HAP-1 (cell line): ENCODE measurements around the gene RNASEL.

Experiments
- DNase-seq, 2 experiments: peaks; one replicate each; pipeline ENCODE4 v3.0.0-alpha.2; 2016 to 2020; ENCODE audit warnings: low spot score in 2 of 2
- H3K27me3 ChIP-seq: fragments of 250-450 bp; sonication (Bioruptor Pico); 2 replicates; pipeline ENCODE4 v1.5.1; 2020; ENCODE audit warnings: low read depth, mild to moderate bottlenecking, moderate library complexity
- H3K36me3 ChIP-seq: fragments of 250-450 bp; sonication (Bioruptor Pico); replicated peaks from 2 replicates; pipeline ENCODE4 v1.5.1; 2020; ENCODE audit warnings: mild to moderate bottlenecking
- H3K4me1 ChIP-seq: fragments of 250-450 bp; sonication (Bioruptor Pico); 2 replicates; pipeline ENCODE4 v1.5.1; 2020; ENCODE audit warnings: mild to moderate bottlenecking
- H3K4me3 ChIP-seq: fragments of 250-450 bp; sonication (Bioruptor Pico); 2 replicates; pipeline ENCODE4 v1.5.1; 2020; ENCODE audit warnings: mild to moderate bottlenecking, moderate library complexity
- H3K9me3 ChIP-seq: fragments of 250-450 bp; sonication (Bioruptor Pico); 2 replicates; pipeline ENCODE4 v1.5.1; 2020; ENCODE audit warnings: mild to moderate bottlenecking, moderate library complexity
- in situ Hi-C: fragments of 300-500 bp; cut with MboI; formaldehyde crosslinking; loops from 3 replicates; pipeline ENCODE4 v1.14.3; 2020; ENCODE audit warnings: low sequenced_read_pairs, inconsistent platforms, mixed read lengths

RNASEL gene

DNA sequence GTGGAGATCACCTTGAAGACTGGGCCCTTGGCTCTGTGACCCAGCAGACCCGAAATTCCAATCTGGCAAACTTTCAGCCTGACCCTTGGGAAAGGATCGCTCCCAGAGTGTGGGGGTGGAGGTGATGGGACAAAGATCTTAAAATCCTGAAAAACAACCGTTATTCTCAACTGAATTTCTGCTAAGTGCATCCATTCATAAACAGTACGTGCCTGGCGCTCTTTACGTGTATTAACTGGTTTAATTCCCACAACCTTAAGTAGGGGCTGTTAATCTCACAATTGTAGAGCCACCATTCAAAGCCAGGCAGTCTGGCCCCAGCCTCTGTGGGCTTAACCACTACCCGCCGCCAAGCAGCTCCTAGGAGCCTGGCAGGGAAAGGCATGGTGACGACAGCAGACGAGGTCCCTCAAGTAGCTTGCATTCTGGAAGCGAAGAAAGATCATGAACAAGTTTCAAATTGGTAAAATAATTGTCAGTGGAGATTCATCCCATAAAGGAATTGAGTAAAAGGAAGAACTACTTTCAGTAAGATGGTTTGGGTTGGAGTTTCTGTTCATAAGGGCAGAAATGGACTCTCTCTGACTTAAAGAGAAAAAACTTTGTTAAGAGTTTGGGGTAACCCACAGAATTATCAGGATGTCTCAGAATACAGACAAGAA lies 26.5 kb upstream of the RNASEL start:
- peak; percentile 63 to 71 for DNase-seq
- in situ Hi-C loops: no loop called here
- H3K36me3 ChIP-seq: no peaks in the 10 kb centered on the region
- H3K4me1 ChIP-seq: peaks cover 38% of the 10 kb centered on the region
- H3K27me3 ChIP-seq: no peaks in the 10 kb centered on the region
- no peaks in the 10 kb centered on the region; the same call in 1 of the 2 replicates for H3K9me3 ChIP-seq
- peak overlapping the region; percentile 21 for H3K4me3 ChIP-seq

DNA sequence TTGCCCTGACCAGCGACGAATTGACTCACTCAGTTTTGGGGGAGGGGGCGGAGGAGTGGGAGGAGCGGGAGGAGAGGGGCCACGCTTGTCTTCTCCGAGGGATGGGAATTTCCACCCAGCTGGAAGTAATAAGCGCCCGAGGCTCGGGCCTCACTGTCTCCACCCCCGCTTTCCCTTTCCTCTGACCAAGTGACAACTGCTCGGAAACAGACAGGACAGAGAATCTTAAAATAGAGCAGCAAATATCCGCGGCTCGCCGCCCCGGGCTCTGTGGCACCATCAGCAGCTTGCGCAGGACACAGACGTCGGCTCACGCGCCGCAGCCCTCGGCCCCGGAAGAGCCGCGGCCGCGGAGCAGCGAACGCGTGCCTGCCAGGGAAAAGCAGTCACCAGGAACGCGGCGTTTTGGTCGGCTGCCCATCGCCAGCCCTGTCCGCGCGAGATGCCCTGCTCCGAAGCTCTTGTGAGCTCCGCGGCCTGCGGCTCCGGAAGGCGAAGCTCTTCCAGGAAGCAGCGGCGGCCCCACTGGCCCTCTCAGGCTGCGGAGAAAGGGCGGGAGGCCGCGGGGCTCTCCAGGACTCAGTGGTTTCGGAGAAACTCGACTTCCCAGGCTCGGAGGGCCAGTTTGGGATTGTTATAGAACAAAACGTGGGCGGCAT lies 25.9 kb upstream of the RNASEL start:
- DNase-seq: peak; percentile 80 to 92
- Histone ChIP-seq H3K9me3 (no peaks in the 10 kb centered on the region), H3K27me3 (no peaks in the 10 kb centered on the region), H3K36me3 (no peaks in the 10 kb centered on the region), H3K4me3 (peak overlapping the region; percentile 21), H3K4me1 (peaks cover 43% of the 10 kb centered on the region)
- in situ Hi-C loops: no loop called here

DNA sequence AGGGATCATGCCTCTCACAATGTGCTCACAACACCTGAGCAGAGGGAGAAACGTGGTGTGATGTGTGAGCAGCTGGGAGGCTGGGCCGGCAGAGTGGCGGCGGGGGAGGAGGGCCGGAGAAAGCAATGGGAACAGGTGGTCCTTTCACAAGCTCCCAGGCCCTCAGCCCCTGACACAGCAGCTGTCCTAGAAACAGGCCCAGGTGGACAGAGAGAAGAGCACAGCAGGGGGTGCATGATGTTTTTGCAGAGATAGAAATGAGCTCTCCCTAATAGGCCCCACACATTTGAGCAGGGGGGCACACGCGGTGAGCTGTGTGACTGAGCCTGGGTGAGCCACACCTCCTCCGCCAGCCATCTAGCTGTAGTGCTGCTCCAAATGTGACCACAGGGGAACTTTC lies 22.7 kb upstream of the RNASEL start:
- no peak for DNase-seq
- in situ Hi-C loops: no loop called here
- H3K27me3 ChIP-seq: no peaks in the 10 kb centered on the region
- no peaks in the 10 kb centered on the region for H3K36me3 ChIP-seq
- peaks cover 36% of the 10 kb centered on the region for H3K4me1 ChIP-seq
- no peaks in the 10 kb centered on the region for H3K9me3 ChIP-seq
- H3K4me3 ChIP-seq: no peak overlapping the region

DNA sequence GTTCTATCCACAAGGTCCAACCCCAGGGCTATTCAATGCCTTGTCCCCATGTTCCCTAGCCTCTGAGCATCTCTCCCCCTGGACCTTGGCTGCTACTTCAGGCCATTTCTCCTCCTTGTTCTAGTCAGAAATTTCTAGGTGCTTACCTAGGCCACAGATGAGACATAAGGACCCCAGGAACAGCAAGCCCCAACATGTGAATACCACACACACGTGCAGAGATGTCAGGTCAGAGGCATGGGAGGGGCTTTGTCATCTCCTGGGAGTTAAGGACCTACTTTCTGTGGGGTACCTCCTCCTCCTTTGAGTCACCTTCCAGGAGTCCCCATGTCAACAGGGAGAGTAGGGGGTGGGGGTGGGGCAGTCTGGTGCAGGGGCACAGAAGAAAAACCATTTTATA lies 22.3 kb upstream of the RNASEL start:
- H3K4me1 ChIP-seq: peaks cover 31% of the 10 kb centered on the region
- H3K9me3 ChIP-seq: no peaks in the 10 kb centered on the region
- no peak overlapping the region for H3K4me3 ChIP-seq
- no peaks in the 10 kb centered on the region for H3K27me3 ChIP-seq
- H3K36me3 ChIP-seq: no peaks in the 10 kb centered on the region
- in situ Hi-C loops: no loop called here
- no peak for DNase-seq

DNA sequence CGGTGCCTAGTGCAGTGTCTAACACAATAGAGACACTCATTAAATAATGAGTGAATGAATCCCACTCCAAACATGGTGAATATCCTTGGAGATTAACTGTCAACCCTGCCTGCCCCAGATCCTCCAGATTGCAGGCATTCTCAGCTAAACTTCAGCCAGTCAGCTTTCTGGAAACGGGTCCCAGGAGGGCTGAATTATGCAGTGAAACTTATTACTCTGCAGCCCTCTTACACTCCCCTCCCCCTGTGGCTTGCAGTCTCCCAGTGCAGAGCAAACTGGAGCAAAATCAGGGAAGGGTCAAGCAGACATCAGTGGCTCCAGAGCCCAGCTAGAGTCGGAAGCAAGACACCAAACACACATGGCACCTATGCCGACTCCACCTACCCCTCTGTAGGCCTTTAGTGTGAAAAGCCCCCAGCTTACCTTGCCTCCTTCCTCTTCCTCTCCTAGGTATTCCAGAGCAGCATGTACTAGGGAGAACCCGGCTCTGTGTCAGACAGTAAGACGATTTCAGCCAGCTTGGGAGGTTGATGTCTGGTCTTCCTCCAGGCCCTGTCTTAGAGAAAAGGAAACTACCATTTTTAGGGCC lies 21.6 kb upstream of the RNASEL start:
- in situ Hi-C loops: no loop called here
- Histone ChIP-seq H3K9me3 (no peaks in the 10 kb centered on the region), H3K4me3 (no peak overlapping the region), H3K36me3 (no peaks in the 10 kb centered on the region), H3K4me1 (peaks cover 25% of the 10 kb centered on the region), H3K27me3 (no peaks in the 10 kb centered on the region)
- DNase-seq: peak in 1 of 2 experiments; percentile 63

DNA sequence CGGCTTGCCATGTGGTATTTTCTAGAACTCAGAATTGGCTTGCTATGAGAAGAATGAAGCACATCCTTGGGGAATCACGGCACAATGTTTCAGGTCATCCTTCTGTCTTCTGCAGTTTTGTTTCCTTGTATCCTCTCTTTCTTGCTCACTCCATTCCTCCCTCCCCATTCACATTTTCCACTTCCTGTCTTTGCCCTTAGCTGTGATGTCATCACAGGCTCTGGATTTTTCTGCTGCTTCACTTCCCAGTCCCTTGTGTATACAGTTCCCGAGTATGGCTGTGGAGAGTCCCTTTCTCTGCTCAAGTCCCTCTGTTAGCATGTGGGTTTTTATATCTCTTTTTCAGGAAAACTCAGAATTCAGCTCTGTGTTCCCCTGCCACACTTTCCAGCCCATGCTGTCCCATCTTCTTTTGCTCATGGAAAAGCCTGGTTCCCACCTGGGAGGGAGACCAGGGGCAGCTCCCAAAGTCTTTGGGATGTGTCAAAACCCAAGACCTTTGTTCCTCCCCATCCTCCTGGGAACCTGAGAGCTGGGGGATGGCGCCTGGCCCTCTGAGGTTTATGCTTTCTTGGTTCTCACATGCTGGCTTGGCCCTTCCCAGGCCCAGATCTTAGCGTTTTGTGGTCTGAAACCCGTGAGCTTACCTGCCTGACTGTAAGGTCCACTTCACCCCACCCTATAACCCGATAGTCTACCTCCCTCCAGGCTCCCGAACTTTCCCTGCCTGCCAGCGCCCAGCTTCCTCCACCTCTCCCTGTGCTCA lies 20.0 kb upstream of the RNASEL start:
- Histone ChIP-seq H3K36me3 (no peaks in the 10 kb centered on the region), H3K4me3 (no peak overlapping the region), H3K27me3 (no peaks in the 10 kb centered on the region), H3K4me1 (peaks cover 18% of the 10 kb centered on the region), H3K9me3 (no peaks in the 10 kb centered on the region)
- in situ Hi-C loops: no loop called here
- DNase-seq: no peak

DNA sequence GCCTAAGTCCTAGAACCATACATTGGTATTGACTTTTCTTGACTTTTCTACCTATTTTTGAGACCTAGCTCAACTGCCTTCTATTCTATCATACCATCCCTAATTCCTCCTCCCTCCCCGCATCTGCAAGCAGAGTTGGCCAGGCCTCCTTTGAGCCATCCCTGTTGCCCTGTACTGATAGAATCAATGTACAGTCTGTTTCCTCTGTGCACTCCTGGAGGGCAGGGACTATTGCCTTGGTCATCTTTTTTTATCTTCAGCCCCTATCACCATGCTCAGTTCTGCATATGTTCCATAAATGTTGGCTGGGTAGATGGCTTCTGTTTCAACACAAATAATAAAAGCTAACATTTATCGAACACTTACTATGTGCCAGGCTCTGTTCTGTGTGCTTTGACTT lies 19.2 kb upstream of the RNASEL start:
- Histone ChIP-seq H3K4me3 (no peak overlapping the region), H3K36me3 (no peaks in the 10 kb centered on the region), H3K27me3 (no peaks in the 10 kb centered on the region), H3K4me1 (peaks cover 15% of the 10 kb centered on the region), H3K9me3 (no peaks in the 10 kb centered on the region)
- no peak for DNase-seq
- in situ Hi-C loops: no loop called here

DNA sequence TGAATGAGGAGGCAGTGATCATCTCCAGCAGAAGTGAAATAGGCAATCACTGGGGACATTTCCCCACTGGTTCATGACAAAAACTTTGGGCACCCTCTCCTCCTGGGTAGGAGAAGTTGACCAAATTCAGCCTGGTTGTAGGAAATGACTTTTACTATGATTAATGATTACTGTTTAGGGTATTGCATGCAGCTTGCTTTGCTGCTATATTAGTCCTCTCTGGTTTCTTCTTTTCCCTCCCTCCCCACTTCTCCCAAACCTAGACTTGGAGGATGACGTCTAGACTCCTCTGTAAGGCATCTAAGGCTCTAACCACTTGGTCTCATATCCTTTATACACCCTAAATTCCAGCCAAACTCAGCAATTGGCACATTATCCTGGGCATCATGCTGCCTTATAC lies 18.5 kb upstream of the RNASEL start:
- Histone ChIP-seq H3K9me3 (no peaks in the 10 kb centered on the region), H3K4me1 (peaks cover 20% of the 10 kb centered on the region), H3K4me3 (no peak overlapping the region), H3K36me3 (no peaks in the 10 kb centered on the region), H3K27me3 (no peaks in the 10 kb centered on the region)
- in situ Hi-C loops: no loop called here
- no peak for DNase-seq

DNA sequence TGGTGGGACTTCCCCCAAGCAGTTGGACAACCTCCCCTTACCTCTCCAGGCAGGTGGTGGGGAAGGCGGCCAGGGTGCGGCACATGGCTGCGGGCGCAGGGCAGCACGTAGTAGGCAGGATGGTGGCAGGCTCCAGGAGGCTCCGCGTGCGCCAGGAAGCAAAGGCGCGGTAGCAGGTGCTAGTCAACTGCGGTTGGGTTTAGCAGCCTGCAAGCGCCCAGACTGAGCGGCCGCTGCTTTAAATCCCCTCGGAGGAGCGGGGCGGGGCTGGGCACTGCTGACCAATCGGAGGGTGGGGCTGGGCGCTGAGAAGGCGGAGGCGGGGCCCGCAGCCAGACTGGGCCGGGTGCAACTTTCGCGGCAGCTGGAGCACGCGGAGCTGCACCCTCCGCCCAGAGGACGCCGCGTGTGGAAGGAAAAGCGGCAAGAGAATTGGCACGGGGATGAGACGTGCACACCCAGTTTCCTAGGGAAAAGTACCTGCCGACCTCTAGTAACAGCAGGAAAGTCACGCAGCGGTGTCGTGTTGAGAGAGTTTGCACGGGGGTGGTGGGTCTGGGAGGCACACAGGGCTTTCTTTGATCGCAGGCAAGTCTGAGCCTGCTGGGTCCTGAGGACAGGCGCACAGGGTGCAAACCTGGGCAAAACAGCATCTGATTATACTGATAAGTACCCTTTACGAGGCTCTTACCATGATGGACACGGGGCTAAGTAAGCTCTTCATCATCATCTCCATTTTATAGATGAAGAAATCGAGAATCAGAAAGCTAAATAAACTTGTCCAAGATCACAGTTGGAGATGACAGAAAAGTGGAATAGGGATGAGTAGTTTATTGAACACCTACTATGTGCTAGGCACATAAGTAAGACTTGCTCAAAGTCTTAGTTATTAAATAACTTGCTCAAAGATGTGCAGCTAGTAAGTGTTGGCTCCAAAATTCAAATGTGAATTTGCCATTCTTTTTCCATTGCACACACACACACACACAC lies 15.4 kb upstream of the RNASEL start, which contains the start of gene RGS16:
TSS of gene RGS16 (minus strand) at position 215 of the 990 bp plus-strand sequence. CDS start at position 85, 130 bp downstream.
- Histone ChIP-seq H3K4me1 (peaks cover 15% of the 10 kb centered on the region), H3K27me3 (no peaks in the 10 kb centered on the region), H3K9me3 (no peaks in the 10 kb centered on the region), H3K4me3 (peak within 1 kb of the TSS; percentile 68), H3K36me3 (peaks cover 23% of the 10 kb centered on the region)
- in situ Hi-C loops: no loop called here
- DNase-seq: peak; percentile 88 to 97

DNA sequence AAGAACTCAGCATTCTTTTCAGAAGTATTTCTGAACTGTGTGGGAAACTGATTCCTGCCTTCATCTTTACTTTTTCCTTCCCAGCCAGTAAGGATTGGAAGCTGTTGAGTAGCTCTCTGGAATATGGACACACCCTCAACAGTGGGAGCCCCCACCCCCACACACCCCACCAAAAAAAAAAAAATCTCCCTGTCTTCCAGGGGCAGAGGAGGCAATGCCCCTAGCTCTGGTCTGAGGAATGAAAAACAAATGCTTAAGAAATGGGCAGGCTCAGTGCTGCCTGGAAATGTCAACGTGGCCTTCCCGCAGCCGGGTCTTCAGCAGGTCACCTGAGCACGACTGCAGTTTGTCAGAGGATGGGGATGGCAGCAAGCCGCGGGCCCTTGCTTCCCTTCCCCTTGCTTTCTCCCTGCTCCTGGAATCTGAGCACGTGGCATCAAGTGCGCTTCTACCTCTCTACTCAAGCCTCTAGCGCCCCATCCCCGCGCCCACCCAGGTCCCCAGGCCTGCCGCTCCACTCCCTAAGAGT lies 14.7 kb upstream of the RNASEL start:
- H3K36me3 ChIP-seq: peaks cover 31% of the 10 kb centered on the region
- in situ Hi-C loops: no loop called here
- H3K4me3 ChIP-seq: peak overlapping the region; percentile 68
- H3K4me1 ChIP-seq: peaks cover 15% of the 10 kb centered on the region
- DNase-seq: peak in 1 of 2 experiments; percentile 49
- no peaks in the 10 kb centered on the region for H3K27me3 ChIP-seq
- no peaks in the 10 kb centered on the region for H3K9me3 ChIP-seq

DNA sequence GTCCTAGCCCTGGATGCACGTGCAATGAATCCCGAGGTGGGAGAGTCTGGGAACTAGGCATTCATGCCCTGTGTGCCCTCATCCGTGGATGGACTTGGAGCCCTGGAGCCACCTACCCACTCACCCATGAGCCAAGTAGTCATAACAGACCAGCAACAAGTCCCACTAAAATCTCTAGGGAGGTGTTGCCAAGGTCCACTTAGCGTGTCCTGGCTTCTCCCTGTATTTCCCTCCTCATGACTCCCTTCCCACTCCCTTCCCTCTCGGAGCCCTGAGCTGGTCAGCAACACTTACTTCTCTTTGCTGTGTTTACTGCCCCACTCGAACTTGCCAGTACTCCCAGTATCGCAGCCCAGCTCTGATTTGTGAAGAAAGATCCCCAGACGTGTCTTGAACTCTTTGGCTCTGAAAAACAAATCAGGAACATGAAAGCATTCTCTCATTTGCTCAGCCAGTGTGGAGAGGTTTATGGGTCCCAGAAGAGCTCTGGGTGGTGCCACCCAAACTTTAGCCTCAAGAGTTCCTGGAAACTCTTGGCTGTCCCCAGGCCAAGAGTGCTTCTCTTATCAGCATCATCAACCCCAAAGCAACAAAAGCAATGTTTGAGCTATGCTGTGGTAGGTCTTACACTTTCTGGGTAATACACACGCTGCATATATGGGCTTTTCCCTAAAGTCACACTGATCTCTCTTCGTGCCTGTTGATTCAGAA lies 14.0 kb upstream of the RNASEL start:
- Histone ChIP-seq H3K9me3 (no peaks in the 10 kb centered on the region), H3K4me3 (peak overlapping the region; percentile 68), H3K27me3 (no peaks in the 10 kb centered on the region), H3K36me3 (peaks cover 34% of the 10 kb centered on the region), H3K4me1 (peaks cover 15% of the 10 kb centered on the region)
- no peak for DNase-seq
- in situ Hi-C loops: no loop called here

DNA sequence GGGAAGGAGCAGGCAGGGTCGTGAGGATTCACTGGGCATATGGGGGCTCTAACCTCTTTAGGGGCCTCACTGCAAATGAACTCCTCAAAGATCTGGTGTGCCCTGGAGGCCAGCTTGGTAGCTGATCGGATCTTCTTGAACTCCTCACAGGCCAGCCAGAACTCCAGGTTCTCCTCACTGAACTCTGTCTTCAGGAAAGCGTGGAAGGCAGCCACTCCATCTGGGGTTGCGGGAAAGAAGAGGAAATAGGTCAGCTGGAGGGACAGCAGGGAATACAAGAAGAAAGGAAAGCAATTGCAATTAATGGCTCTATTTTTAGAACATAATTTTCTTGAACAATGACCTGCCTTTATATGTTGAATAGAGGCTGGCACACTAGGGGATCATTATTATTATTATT lies 12.9 kb upstream of the RNASEL start:
- in situ Hi-C loops: no loop called here
- no peak overlapping the region for H3K4me3 ChIP-seq
- no peak for DNase-seq
- no peaks in the 10 kb centered on the region for H3K27me3 ChIP-seq
- H3K36me3 ChIP-seq: peaks cover 34% of the 10 kb centered on the region
- peaks cover 15% of the 10 kb centered on the region for H3K4me1 ChIP-seq
- H3K9me3 ChIP-seq: no peaks in the 10 kb centered on the region
